Stimulated activated CD4-positive, alpha-beta T cell treated with anti-CD3 and anti-CD28 coated beads, Interleukin-15, amount 100 ng/mL, for 48 hours (primary cell): ENCODE results near the gene TAB2.

Experiments used
- DNase-seq, 2 donors: peaks; one replicate each; pipeline ENCODE4 v3.0.0-alpha.2; 2020; ENCODE audit warnings: low read depth in 2 of 2

The TAB2 gene

GRCh38 chr6:149317644-149318571, at the start of gene TAB2:
Gene TAB2, plus strand, starts transcription at chr6:149317712. Its CDS starts 52,286 bp downstream, at chr6:149369998.
- peak; percentile 69 to 73 for DNase-seq

DNA sequence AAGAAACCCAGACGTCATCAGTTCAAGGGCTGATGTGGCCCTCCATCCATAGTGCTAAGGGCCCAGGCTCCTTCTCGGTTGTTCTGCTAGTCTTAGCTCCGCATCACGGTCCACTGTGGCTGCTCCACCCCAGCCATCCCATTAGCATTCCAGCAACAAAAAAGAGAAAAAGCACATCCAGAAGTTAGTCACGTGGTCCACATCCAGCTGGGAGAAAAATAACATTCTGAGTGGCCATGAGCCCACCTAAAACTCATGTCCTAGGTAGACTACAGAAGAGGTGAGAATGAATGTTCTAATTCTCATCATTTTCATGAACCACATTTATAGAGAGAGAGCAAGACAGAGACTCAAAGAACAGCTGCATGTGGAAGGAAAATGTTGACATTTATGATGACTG, 49.4 kb upstream of the TAB2 start:
- no peak for DNase-seq

- no peak for DNase-seq
Observed at GRCh38 chr6:149268768-149269167, 48.7 kb upstream of the TAB2 start.

DNA sequence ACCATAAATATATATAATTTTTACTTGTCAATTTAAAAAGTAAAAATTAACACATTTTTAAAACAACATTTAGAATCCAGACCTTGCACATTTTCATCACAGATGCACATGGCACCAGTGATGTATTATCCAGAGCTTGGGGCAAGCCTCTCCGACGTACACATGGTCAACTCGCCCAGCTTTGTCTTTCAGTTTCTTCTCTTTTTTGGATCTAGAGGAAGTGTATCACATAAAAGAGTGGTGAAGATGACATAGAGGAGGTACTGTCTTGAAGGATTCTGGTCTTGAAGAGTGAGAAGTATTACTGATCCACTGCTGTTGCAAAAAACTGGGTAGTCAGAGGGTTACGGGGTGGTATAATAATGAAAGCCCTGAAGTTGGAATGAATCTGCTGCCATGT, 46.9 kb upstream of the TAB2 start:
- no peak for DNase-seq

DNA sequence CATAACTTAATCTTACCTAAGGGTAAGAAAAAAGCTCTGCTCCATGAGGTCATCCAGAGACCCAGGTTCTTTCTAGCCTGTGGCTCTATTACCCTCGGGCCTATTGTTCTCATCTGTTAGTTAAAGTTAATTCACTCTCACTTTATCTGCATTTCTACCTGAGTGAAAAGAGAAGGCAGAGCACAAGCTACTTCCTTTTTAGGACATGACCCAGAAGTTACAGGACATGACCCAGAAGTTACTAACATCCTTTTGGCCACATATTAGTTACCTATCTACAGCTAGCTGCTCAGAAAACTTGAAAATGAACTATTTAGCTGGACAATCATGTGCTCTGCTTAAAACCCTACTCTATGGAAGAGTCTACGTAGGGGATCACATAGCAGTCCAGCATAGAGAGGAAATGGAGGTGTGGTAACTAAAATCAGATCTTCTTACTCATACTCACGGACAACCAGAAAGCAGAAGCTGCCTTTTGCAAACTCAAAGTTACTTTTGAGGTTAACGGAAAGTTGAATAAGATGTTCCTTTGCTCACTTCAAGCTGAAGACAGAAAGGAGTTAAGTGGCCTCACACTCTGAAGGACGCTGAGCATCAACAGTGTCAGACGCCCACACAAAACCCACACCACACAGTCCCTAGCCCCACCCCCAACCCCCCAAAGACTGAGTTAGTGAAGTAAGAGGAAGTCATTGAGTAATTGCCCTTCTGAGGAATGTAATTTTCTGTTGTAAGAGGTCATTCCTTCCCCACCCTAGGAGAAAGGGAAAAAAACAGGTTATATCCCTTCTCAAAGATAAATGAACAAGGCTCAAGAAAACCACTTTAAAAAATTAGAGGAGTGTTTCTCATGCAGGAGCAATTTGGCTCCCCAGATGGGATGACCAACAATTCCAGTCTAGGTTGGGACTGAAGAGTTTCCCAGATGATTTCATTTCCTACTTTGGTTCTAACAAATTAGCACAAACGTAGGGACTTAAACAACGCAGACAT, 45.9 kb upstream of the TAB2 start:
- DNase-seq = peak; percentile 40 to 71

DNA sequence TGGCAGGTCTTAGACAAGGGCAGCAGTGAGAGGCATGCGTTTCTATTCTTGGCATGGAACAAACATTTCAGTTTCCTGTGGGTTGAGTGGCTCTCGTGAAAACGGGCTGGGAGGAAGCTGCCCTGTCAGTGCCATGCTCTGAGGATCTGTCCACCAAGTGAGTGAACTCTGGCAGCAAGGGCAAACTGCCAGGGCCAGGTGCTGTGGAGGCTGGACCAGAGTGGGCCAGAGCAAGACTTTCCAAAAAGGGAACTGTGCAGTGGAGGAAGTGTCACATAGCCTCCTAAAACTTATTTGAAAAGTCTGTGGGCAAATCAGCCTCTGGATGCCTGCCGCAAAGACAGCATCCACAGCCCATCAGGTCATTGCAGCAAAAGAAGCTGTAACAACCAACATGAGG, 44.2 kb upstream of the TAB2 start:
- DNase-seq = no peak

- DNase-seq = no peak
Observed at GRCh38 chr6:149275621-149276020, 41.9 kb upstream of the TAB2 start.

DNA sequence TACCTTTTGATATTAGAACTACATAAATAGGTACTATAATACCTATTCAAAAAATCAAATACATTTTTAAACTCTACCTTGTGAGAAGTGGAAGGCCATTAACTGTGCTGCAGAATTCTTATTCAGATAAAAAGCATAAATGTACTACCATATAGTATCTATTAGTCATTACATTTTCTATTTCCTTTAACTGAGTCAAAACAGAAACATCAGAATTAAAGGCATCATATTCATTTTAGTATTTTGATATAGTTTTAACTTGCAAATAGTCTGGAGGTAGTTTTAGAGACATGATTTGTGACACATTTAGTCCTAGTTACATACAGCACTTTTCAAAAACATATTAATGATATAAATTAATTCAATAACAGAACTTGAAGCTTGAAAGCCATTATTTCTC, 39.9 kb upstream of the TAB2 start:
- no peak for DNase-seq

GRCh38 chr6:149278997-149279396, 38.5 kb upstream of the TAB2 start:
- DNase-seq = no peak

GRCh38 chr6:149284904-149285303, 32.6 kb upstream of the TAB2 start:
- DNase-seq = no peak

DNA sequence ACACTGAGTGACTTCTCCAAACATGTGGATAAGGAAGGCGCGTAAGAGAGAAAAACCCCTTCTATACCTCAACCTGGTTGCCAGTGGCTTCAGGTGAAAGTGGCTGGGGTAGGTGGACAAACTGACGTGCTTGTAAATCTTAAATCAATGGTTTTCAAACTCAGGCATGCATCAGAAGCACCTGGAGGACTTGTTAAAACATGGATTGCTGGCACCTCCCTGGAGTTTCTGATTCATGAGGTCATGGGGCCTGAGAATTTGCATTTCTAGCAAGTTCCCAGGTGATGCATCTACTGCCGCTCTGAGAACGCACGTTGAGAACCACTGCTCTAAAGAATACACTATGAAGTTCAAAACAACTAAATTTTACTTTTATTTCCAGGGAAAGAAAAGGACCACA, 31.9 kb upstream of the TAB2 start:
- no peak for DNase-seq

DNA sequence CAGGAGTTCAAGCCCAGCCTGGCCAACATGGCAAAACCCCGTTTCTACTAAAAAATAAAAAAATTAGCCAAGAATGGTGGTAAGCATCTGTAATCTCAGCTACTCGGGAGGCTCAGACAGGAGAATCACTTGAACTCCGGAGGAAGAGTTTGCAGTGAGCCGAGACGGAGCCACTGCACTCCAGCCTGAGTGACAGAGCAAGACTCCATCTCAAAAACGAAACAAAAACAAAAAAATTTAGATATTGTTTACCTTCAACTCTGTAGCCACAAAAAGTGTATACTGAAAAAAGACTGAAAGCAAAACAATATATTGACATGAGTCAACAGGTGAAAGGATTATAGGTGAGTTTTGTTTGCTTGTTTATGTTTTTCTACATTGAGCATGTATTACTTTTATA, 30.6 kb upstream of the TAB2 start:
- DNase-seq = no peak

DNA sequence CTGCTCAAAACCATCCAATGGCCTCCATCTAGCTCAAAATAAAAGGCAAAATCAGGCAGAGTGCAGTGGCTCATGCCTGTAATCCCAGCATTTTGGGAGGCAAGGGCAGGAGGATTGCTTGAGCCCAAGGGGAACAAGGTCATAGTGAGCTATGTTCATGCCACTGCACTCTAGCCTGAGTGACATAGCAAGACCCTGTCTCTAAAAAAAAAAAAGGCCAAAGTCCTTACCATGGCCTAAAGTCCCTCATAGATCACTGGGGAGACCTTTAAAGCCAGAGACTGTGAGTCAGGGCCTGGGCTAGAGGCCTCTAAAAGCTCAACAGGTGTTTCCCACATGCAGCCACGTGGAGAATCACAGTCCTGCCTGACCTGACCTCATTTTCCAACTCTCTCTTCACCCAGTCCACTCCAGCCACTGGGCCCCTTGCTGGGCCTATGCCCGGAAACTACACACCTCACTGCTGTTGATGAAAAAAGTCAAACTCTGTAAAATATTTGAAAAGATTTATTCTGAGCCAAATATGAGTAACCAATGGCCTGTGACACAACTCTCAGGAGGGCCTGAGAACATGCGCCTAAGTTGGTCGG, 28.2 kb upstream of the TAB2 start:
- no peak for DNase-seq

GRCh38 chr6:149289966-149290365, 27.5 kb upstream of the TAB2 start:
- DNase-seq = no peak

- no peak for DNase-seq
Observed at GRCh38 chr6:149293244-149293643, 24.3 kb upstream of the TAB2 start.

- no peak for DNase-seq
Observed at GRCh38 chr6:149300563-149300962, 16.9 kb upstream of the TAB2 start.

DNA sequence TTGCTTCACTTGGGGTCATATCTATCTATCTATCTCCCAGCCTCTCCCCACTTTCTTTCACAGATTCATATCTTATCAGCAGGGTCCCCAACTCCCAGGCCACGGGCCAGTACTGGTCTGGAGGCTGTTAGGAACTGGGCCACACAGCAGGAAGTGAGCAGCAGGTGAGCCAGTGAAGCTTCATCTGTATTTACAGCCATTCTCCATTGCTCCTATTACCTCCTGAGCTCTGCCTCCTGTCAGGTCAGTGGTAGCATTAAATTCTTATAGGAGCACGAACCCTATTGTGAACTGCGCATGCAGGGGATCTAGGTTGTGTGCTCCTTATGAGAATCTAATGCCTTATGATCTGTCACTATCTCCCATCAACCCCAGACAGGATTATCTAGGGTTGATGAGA, 14.8 kb upstream of the TAB2 start:
- no peak for DNase-seq

GRCh38 chr6:149303468-149303867, 14.0 kb upstream of the TAB2 start:
- no peak for DNase-seq

GRCh38 chr6:149305372-149305771, 12.1 kb upstream of the TAB2 start:
- DNase-seq = no peak

GRCh38 chr6:149306967-149307366, 10.5 kb upstream of the TAB2 start:
- no peak for DNase-seq

GRCh38 chr6:149311293-149311692, 6.2 kb upstream of the TAB2 start:
- DNase-seq = no peak

DNA sequence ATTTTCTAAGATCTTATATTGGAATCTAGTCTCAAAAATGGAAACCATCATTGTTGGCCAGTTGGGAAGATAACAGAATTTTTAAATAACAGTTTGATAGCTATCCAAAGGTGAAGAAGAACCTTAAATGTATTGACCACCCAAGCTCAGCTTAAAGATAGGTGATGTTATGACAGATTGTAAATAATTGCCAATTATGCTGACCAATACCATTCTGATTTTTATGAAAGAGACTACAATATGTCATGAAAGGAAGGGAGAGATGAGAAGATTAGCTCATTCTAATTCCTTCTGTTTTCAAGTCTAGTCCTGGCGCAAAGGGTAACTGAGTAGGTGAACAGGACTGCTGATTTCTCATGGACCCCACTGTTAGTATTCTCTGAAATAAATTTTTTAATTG, 5.7 kb upstream of the TAB2 start:
- no peak for DNase-seq
